Left ventricle myocardium inferior (tissue), 1 donor: ENCODE measurements around the gene HDLBP. TPM values are rescaled to one million over a fixed set of nuclear protein-coding genes. Genes with fewer than 3 reads are reported as not detected.

Source experiments
- DNase-seq: peaks from one replicate; pipeline ENCODE4 v3.0.0-alpha.2; 2020
- H3K27ac ChIP-seq: fragments of 200-600 bp; replicated peaks from 2 replicates; pipeline ENCODE4 v1.8.0; 2021
- H3K27me3 ChIP-seq: fragments of 200-600 bp; 2 replicates; pipeline ENCODE4 v1.8.0; 2021; ENCODE audit warnings: low read depth
- H3K36me3 ChIP-seq: fragments of 200-600 bp; 2 replicates; pipeline ENCODE4 v1.8.0; 2021
- H3K4me1 ChIP-seq: fragments of 200-600 bp; 2 replicates; pipeline ENCODE4 v1.8.0; 2021
- H3K4me3 ChIP-seq: fragments of 200-600 bp; 2 replicates; pipeline ENCODE4 v1.8.0; 2021; ENCODE audit warnings: mild to moderate bottlenecking, moderate library complexity
- H3K9me3 ChIP-seq: fragments of 200-600 bp; replicated peaks from 2 replicates; pipeline ENCODE4 v1.8.0; 2021
- intact Hi-C: fragments of 100-400 bp; cut with micrococcal nuclease; formaldehyde crosslinking; loops from one replicate; pipeline ENCODE4 v1.11.0; 2022
- total RNA-seq: library from RNA; stranded (reverse); fragmentation: NEBNext Ultra II Directional; extraction: Animal tissue kit (Norgen Biotek cat#: 25700); gene quantifications from one replicate; pipeline ENCODE4 v1.2.1, GENCODE V29; 2021
- TF ChIP-seq, protein P1 (sequence below): fragments of 200-600 bp; IDR thresholded peaks from 2 replicates; pipeline ENCODE4 v1.8.0; 2021; ENCODE audit warnings: antibody characterized with exemption, mild to moderate bottlenecking, borderline replicate concordance
- donor health status: DM: no; HTN: yes; CAD: no; lungs with severe emphysema.

HDLBP gene
- total RNA-seq, 1 donor from 2014 or later, result 365 TPM

- Histone ChIP-seq H3K9me3 (no peaks in the 10 kb centered on the region), H3K4me3 (no peak overlapping the region), H3K27me3 (no peaks in the 10 kb centered on the region), H3K36me3 (no peaks in the 10 kb centered on the region), H3K4me1 (peaks cover 53% of the 10 kb centered on the region), H3K27ac (no peak overlapping the region)
- TF ChIP-seq, protein P1, sequence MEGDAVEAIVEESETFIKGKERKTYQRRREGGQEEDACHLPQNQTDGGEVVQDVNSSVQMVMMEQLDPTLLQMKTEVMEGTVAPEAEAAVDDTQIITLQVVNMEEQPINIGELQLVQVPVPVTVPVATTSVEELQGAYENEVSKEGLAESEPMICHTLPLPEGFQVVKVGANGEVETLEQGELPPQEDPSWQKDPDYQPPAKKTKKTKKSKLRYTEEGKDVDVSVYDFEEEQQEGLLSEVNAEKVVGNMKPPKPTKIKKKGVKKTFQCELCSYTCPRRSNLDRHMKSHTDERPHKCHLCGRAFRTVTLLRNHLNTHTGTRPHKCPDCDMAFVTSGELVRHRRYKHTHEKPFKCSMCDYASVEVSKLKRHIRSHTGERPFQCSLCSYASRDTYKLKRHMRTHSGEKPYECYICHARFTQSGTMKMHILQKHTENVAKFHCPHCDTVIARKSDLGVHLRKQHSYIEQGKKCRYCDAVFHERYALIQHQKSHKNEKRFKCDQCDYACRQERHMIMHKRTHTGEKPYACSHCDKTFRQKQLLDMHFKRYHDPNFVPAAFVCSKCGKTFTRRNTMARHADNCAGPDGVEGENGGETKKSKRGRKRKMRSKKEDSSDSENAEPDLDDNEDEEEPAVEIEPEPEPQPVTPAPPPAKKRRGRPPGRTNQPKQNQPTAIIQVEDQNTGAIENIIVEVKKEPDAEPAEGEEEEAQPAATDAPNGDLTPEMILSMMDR, result no peak
- intact Hi-C loops, result no loop called here
- DNase-seq, result no peak
Measured at GRCh38 chr2:241286348-241287090, 29.0 kb downstream of the HDLBP start.

GRCh38 chr2:241285596-241285995 is 29.9 kb downstream of the HDLBP start:
- TF ChIP-seq, protein P1, result no peak

DNA sequence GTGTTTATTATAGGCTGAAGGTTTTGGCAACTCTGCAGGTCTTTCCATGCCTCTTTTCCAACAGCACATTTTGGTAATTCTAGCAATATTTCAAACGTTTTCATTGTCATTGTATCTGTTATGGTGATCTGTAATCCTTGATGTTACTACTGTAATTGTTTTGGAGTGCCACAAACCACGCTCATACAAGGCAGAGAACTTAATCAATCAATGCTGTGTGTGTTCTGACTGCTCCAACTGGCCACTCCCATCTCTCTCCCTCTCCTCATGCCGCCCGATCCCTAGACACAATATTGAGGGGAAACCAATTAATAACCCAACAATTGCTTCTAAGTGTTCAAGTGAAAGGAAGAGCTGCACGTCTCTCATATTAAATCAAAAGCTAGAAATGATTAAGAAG is 32.9 kb downstream of the HDLBP start:
- no peak for DNase-seq
- H3K36me3 ChIP-seq, result no peaks in the 10 kb centered on the region
- TF ChIP-seq, protein P1, result no peak
- no peaks in the 10 kb centered on the region for H3K27me3 ChIP-seq
- intact Hi-C loops, result no loop called here
- peaks cover 38% of the 10 kb centered on the region for H3K4me1 ChIP-seq
- H3K4me3 ChIP-seq, result no peak overlapping the region
- H3K27ac ChIP-seq, result no peak overlapping the region
- no peaks in the 10 kb centered on the region for H3K9me3 ChIP-seq

More at GRCh38 chr2:241285596-241285995, 29.9 kb downstream of the HDLBP start:
- H3K9me3 ChIP-seq, result no peaks in the 10 kb centered on the region
- no peak for DNase-seq
- intact Hi-C loops, result no loop called here
- no peak overlapping the region for H3K4me3 ChIP-seq
- H3K27me3 ChIP-seq, result no peaks in the 10 kb centered on the region
- H3K4me1 ChIP-seq, result peaks cover 49% of the 10 kb centered on the region
- no peak overlapping the region for H3K27ac ChIP-seq
- no peaks in the 10 kb centered on the region for H3K36me3 ChIP-seq

DNA sequence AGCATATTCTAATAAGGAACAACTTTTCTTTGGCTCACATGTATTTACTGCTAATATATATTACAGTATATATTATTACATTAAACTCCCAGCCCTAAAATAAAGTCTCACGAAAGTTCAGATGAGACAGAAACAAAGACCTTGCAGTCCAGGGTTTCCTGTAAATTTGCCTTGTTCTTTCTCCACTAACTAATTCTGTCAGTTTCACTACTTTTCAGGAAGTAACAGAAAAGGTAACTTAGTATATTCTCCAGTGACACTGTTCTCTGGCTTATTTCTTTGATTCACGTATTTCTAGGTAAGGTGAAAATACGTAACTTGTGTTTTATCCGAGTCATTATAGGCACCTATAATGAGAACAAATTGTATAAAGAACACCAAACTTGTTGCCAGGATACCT is 35.2 kb downstream of the HDLBP start:
- intact Hi-C loops, result no loop called here
- Histone ChIP-seq H3K4me3 (no peak overlapping the region), H3K9me3 (peaks cover 8% of the 10 kb centered on the region), H3K27ac (no peak overlapping the region), H3K4me1 (peaks cover 38% of the 10 kb centered on the region), H3K36me3 (no peaks in the 10 kb centered on the region), H3K27me3 (no peaks in the 10 kb centered on the region)
- TF ChIP-seq, protein P1, result no peak
- DNase-seq, result no peak

DNA sequence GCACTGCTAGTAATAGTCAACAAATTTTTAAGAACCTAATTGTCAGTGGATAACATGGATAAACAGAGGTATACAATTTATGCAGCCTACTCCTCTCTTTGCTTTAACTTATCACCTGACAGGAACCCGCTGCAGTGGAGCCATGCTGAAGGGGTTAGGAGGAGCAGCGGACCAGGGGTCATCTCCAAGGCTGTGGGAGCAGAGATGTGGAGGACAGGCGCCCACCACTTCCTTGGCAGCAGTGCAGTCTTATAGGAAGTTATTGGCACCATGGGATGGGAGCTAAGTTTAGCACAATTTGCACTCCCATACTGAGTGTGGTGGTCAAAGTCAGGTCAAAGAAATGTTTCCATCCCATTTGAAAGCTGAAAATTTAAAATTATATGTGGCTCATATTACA is 35.6 kb downstream of the HDLBP start:
- intact Hi-C loops, result no loop called here

More for the DNA sequence above, 35.6 kb downstream of the HDLBP start:
- DNase-seq, result no peak
- no peaks in the 10 kb centered on the region for H3K27me3 ChIP-seq
- H3K27ac ChIP-seq, result no peak overlapping the region
- no peaks in the 10 kb centered on the region for H3K36me3 ChIP-seq
- peaks cover 9% of the 10 kb centered on the region for H3K9me3 ChIP-seq
- TF ChIP-seq, protein P1, result no peak
- no peak overlapping the region for H3K4me3 ChIP-seq
- peaks cover 38% of the 10 kb centered on the region for H3K4me1 ChIP-seq
